Activated T-helper 9 cell treated with anti-CD3 and anti-CD28 coated beads, Interleukin-2, amount 50 U/mL, for 16 hours (primary cell): Measurements from ENCODE around the gene CDC14B.

ENCODE experiments used
- DNase-seq: peaks from one replicate; pipeline ENCODE4 v3.0.0-alpha.2; 2020; ENCODE audit warnings: low read depth

The CDC14B gene

DNA sequence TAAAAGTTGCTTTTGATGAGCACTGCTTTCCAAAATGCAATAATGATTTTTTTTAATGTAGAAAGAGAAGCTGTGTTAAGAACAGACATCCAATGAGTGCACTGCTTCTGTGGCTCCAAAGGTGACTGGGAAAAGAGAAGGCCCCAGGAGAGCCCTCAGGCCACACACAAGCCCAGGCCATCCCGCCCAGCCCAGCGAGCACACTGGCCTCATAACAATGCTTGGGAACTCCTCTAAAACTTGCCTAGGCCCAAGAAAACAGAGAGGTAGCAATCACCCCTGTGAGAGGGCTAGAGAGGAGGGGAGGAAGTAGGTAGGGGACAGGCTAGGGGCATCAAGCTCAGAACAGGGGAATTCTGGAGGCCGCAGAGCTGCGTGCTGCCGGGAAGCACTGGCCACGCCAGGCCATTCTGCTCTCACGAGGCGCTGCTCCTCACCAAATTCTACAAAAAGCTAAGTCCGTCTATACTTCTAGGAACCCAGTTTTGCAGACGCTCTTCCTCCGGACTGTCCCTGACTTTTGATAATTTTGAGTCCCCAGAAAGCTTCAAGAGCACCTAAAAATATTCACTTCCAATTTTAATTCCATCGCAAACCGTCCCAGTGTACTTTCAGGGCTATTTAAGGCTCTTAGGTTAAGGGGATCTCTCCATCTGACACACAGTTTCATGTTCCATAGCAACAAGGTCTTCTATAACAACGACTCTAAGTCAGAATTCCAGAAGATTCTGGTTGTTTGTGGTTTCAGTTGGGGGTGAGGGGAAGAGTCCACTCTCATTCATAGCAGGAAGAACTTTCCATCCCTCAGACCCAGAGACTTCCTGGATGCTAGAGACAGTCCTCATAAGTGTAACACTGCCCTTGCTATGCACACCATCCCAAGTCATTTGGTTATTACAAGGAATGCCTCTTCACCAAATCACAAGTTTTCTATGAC, 118.7 kb downstream of the CDC14B start:
- DNase-seq = no peak

DNA sequence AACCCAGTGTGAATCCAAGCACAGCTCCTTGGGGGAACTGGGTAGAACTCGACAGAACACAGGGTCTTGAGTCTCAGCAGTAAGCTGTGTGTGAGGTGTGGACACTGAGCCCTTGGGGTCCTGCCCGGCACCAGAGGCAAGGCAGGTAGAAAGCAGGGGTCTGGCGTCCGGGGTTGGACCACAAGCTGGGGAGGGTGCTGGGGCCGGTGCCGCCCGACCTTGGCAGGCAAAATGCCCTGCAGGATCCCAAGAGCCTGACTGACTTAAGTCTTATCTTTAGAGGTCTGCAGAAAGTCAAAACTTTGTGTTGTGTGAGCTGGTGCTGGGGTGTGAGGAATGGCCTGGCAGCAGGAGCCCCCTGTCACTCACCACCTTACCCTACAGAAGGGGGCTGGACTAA, 120.4 kb downstream of the CDC14B start:
- no peak for DNase-seq

DNA sequence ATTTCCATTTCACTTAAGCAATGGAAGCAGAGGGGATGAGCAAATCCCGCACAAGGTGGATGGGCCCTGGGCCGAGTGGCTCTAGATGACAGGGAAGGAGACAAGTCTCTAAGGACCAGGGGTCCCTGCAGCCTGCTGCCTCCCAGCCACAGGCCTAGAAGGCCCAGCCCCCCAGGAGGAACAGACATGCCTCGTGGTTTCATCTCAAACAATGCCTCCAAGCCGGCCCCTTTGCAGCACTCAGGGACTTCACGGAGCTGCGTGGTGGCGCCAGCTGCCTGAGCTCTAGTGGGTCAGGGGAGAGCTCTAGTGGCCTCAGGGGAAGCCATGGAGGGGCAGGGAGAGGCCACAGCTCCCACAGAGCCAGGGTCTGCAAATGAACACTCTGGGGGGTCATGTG, 120.8 kb downstream of the CDC14B start:
- DNase-seq = no peak

DNA sequence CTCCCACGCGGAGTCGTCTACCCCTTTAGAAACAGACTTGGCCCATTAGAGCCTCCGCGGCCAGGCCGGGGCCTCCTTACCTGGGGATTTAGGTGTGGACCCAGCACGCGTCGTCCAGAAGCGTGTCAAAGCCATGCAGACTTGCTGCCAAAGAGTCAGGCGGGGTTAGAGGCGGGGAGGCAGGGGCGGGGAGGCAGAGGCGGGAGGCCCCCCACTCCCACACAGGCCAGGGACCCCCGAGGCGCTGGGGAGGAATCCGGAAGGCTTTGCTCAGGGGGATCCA, 122.6 kb downstream of the CDC14B start:
- no peak for DNase-seq

DNA sequence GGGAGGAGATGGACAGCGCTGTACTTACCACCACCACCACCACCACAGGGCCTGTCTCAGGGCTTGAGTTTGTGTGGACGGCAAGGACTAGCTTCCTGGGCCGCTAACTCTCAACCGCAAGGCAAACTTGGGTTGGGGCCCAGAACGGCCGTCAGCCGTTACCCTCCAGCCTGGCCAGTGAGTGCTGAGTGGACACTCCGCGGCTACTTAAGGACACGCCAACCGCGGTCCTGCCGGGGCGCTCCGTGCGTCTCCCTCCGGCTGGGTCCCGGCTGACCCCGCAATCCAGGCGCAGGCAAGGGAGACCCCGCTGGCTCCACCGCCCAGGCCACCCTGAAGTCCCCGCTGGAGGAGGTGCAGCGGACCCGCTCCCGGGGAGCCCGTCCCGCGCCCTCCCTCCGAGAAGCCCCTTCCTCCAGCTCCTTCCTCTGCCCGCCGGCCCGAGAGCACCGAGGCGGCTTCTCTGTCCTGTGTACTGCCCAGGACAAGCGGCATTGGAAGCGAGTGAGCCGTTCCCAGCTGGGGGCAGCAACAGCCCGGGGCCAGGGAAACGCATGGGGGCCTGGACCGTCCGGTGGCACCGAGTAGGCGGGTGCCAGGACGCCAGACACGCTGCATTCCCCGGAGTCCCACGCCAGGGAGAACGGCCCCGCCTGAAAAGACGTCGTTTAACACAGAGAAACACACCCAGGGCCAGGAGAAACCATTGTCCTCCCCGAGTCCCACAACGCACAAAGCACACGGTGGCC, 123.1 kb downstream of the CDC14B start:
- no peak for DNase-seq

DNA sequence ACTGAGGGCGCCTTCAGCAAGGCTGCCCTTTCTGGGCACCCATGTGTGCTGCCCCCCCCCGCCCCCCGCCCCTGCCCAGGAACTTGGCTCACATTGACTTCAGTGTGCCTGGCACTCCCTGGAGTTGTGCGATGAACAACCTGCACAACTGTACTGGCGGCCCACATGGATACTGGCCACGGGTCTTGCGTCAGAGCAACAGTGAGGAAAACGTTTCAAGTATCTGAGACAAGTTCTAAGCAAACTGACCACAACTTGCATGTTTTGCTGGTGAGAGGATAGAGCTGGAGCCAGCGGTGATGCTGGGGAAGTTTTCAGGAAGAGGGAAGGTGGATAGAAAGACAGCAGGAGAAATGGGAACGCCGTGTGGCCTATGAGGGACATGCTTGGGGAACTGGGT, 124.3 kb downstream of the CDC14B start:
- no peak for DNase-seq

DNA sequence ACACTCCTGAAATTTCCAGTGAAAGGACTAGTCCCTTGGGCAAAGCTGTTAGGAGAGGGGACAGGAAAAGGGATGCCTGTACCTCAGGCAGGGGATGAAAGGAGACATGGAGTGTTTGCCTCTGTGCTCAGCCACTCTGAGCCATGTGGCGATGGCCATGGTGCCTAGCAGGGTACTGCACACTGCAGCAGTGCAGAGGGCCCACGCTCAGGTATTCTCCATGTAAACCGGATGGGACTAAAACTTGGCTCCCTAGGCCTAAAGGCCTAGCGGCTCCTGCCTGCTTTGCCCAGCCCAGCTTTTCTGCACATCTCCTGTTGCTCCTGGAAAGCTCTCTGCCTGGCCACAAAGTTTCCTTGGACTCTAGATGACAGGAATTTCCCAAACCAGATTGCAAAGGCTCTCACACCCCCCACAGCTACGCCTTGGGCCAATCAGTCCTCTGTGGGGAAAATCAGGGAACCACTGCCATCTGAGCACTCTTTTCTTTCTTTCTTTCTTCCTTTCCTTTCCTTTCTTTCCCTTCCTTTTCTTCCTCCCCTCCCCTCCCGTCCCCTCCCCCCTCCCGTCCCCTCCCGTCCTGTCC, 125.3 kb downstream of the CDC14B start:
- DNase-seq = no peak

DNA sequence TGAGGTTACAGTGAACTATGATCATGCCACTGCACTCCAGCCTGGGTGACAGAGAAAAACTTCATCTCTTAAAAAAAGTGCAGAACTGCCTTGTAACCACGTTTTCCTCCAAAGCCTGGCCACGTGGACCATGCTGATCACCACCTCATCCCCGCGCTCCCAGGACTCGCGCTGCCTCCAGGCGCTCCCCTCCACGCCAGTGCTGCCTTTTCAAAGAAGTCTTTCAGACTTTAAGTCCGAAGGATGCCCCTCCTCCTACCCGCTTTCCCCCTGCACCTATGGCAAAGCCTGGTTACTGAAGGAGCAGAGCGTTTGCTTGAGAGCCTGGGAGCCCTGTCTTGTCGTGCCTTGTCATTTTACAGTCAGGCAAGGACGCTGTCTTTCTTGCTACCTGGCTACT, 125.9 kb downstream of the CDC14B start:
- DNase-seq = no peak

DNA sequence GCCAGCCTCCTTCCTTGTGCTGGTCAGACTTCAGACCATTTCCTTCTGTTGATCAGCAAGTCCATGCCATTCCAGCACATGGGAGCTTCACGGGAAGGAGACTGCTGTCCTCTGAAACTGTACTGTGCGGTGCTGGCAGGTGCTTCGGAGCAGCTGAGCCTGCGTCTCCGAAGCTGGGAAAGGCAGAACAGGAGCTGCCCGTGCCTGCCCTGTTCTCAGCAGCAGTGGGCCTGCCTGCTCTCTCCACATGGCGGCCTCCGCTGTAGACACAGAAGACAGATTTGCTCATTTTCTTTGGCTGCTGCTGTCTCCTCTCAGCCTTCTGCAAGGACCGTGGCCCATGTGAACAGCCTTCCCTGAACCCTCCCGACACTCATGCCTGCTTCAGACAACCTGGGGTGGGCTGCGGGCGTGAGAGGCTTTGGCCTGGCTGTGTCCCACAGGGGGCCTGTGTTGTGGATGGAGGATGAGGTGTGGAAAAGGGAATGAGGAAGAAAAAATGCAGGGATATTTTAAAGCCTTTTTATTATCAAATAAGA, 126.6 kb downstream of the CDC14B start:
- no peak for DNase-seq

DNA sequence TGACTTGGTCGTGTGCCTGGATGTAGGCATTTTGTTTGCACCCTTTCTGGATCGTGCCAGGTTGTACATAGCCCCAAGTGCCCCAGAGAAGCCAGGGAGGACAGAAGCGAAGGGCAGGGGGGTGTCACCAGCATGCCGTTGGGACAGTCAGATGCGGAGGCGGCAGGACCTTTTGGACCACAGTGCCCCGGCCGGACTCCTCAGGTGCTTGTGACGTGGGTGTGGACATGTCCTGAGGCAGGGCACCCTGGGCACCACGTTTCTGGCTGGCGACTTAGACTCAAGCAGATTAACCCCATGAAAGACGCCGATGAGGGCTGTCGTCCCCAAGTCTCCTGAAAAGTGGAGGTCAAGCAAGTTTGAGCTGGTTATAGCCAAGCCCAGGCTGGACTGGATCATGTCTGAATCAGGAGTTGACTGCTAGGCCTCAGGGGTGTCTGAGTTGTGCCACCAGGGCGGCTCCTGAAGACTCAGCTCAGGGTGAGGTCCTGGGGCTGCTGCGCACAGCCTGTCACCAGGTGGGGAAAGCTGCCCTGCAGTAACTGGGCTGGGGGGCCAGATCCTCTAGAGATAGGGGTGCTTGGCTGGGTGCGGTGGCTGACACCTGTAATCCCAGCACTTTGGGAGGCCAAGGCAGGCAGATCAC, 127.6 kb downstream of the CDC14B start:
- DNase-seq = no peak

DNA sequence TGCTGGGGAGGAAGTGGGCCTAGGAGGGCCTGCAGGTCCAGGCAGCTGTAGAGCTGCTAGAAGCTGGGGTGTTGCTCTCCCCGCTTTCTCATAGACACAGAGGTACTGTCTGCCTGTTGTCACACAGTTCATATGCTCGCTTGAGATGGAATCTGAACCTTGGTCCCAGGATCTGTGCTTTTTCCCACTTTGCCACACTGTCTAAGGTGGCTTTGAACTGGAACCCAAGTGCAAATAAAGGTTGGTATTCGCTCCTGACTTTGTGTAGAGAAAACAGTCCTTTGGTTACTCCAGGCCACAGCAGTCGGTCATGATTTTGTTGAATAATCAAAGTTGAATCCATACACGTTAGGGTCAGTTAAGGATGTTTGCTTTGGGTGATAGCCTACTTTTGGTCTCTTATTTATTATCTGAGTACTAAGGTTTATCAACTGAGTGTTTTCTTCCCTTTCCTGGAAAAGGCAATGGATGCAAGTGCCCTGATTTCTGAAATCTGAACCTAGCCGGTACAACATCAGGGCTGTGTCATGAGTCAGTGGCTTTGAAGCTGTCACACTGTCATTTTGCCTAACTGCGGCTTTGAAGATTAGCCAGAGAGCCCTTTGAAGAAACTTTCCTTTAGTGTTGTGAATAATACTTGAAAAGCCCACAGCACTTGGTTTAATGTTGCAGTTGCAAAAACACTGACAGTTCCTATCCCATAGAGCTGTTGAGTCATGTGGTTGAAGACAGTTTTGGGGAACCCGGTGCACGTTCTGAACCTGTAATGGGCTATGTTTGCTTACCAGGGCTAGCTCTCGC, 128.4 kb downstream of the CDC14B start:
- no peak for DNase-seq

DNA sequence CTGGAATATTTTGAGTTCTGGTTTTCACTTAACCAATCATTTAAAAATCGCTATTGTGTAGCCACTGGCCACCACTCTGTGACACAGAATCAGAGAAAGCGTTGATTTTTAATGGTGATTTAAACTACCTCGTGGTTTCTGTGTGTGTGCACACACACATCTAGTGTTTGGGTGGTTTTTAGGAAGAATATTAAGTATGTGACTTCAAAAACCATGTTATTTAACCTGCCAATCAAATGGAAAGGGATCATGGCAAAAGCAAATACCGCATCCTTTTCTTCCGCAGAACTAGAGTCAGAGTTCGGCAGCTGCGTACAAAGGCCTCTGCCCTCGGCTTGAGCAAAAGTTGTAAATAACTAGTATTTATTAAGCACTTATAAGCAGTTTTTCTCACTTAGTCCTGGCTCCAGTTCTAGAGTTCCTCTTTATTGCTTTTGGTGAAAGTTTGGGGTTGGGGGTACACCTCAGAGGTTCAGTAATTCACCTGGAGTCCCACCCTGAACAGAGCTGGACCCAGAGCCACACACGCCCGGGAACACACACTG, 129.0 kb downstream of the CDC14B start:
- no peak for DNase-seq

DNA sequence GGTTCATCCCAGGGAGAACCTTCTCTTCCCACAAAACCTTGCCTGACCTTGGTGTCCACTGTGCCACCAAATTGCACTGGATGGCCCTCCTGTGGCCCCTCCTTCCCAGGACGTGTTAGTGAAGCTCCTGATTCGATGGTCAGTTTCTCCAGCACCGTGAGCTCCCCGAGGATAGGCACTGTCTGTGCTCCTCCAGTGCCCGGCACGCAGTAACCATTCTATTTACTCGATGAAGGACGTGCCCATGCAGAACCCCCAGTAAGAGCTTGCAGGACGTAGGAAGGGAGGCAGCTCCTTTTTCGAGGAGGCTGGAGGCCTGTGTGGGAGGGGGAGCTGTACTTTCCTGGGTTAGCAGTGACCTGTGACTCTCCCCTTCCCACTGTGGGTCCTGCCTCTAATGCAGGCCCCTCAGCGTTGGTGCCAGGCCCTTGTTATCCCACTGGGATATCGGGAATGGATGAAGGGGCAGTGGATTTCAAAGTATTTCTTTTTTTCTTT, 130.1 kb downstream of the CDC14B start:
- no peak for DNase-seq

DNA sequence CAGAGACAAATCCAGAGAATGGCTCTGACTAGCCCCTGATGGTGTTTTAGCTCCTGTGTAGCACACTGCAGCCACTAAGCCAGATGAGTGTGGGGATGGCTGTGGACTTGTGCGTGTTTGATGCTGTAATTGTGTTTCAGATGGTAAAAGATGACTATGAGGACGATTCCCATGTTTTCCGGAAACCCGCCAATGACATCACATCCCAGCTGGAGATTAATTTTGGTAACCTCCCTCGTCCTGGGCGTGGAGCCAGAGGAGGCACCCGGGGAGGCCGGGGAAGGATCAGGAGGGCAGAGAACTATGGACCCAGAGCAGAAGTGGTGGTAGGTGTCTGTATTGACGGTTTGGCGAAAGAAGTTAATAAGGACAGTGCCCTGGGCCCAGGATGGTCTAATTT, 131.7 kb downstream of the CDC14B start:
- no peak for DNase-seq

DNA sequence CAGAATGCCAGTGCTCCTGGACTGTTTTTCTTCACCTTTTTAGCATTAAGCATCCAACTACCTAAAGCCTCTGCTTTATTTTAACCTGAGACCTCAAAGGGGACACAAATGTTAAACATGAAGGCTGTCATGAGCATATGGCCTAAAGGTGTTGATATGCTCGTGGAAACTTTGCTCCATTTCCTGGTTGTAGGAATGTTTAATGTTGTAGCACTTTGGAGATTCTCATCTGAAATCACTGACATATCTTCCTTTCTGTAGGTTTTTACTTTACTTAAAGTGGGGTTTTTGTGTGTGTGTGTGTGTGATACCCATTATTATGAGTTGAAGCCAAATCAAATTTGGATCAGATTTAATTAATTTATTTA, 132.6 kb downstream of the CDC14B start:
- DNase-seq = no peak

DNA sequence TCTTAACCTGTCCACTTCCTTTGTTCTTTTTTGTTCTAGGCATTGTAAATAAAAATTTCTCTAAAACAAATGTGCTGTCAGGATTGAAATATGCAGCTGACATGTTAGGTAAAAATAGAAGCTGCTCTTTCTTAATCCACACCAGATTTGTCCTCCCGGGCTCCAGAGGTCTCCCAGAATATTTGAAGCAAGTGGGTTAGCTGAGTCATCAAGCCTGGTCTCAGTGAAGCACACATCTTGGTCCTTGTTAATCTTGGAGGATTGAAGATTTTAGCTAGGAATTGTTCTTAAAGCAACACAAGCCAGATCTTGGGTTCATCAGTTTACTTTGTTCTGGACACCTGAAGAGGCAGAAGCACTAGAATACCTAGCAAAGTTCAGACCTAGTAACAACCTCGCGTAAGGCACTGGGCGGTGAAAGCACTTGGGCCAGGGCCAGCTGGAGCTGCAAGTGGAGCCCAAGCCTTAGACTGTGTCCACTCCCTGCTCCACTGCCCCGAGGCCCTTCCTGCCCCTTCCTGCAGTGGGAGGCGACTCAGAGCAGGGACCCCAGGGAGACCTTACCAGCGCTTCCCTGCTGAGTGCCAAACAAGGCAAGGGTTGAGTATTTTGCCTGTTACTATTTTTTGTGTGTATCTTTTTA, 133.1 kb downstream of the CDC14B start:
- DNase-seq = no peak

DNA sequence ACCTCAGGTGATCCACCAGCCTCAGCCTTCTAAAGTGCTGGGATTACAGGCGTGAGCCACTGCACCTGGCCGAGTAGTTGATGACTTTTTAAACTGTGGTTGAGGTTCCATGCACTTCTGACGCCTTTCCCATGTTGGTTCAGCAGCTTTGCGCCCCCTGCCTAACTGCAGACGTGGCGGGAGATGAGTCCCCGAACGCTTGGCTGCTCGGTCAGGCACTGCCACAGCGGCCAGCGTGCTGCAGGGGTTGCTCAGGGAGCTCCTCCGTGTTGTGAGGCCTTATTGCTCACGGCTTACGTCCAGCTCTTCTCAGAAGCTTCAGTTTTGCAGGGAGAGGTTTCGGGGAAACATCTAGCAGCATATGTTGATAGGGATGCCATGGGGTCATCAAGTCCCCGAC, 134.4 kb downstream of the CDC14B start:
- DNase-seq = no peak

DNA sequence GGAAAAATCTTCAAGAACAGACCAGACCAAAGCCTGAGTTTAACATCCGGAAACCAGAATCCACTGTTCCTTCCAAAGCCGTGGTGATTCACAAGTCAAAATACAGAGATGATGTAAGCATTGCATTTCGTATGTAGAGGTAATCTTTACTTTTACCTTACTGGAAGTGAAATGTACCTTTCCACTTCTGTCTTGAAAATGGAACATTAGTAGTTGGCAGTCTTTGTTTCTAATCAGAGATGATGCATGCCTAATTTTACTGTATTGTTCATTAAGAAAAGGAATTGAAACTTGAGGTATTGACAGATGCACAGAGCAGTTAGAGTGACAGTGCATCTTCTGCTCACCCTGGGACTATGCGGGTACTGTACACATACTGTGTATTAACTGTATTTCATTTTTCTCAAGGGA, 135.1 kb downstream of the CDC14B start:
- DNase-seq = no peak

DNA sequence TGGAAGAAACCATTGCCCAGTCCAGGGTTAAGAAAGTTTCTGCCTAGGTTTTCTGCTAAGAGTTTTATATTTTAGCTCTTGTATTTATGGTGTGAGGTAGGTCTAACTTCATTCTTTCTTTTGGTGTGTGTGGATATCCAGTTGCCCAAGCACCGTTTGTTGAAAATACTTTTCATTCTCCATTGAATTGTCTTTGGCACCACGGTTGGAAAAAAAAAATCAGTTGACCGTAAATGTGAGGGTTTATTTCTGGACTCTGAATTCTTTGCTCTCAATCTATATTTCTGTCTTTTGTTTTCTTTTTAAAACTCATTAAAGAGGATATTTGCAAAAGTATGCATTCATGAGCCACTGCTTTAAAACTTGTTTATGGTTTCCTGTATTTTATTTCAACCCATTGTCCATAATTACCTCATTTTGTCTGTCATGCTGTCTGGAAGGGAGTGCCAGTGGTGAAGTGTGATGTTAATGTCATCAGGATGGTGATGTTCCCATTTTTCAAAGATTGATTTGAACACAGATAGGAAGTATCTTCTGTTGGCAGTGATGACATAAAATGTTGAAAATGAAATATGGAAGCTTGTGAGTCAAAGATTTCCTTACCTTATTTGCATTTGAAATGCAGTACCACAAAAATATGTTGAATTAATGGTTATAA, 135.8 kb downstream of the CDC14B start:
- DNase-seq = no peak

DNA sequence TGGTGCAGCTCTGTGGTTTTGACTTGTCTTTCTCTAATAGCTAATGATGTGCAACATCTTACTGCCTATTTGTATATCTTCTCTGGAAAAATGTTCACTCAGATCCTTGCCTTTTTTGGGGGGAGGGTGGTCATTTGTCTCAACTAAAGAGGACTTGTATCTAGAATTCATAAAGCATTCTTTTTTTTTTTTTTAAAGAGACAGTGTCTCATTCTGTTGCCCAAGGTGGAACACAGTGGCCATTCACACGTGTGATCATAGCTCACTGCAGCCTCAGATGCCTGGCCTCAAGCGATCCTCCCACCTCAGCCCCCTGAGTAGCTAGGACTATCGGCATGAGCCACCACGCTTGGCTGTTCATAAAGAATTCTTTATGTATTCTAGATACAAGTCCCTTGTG, 136.4 kb downstream of the CDC14B start:
- DNase-seq = no peak
